Measurements from ENCODE around the gene ZBTB7B. TPM values are rescaled to one million over a fixed set of nuclear protein-coding genes. Genes with fewer than 3 reads are reported as not detected.
"Not testable (repeated sequence)": the region's sequence is repeated elsewhere in the genome, so short reads cannot be mapped to it uniquely, and the experiment has no call there.

Gene ZBTB7B
- polyA plus RNA-seq, 1 experiment: 8.7 TPM

- no peaks in the 10 kb centered on the region for H3K27me3 ChIP-seq (ENCODE audit: control insufficient read depth, insufficient read depth, low read length)
- POLR2A ChIA-PET: interaction anchor here (0.8 to 2.0 kb wide), 2 partner anchors 21 to 24 kb away, joined by 5 to 14 read pairs; partner anchors contain the start of gene SHC1
- no peak for DNase-seq (ENCODE audit: low read depth, low spot score)
These were observed 8.0 kb upstream of the ZBTB7B start for GRCh38 chr1:154994591-154994990.

GRCh38 chr1:154995301-154995983 is 7.2 kb upstream of the ZBTB7B start:
- H3K9me3 ChIP-seq (ENCODE audit: control insufficient read depth, insufficient read depth, low read length); DNase-seq (ENCODE audit: low read depth, low spot score); H3K27me3 ChIP-seq (ENCODE audit: control insufficient read depth, insufficient read depth, low read length); H3K4me3 ChIP-seq (ENCODE audit: low read depth, low read length); H3K27ac ChIP-seq (ENCODE audit: low read depth, low read length): not testable (repeated sequence)
- TF ChIP-seq CTCF (IDR thresholded peaks at IDR 0.05; ENCODE audit: low read depth, low read length): peak; percentile 50
- CTCF ChIA-PET: interaction anchor here (0.6 to 4.1 kb wide), 14 partner anchors 8 to 174 kb away, joined by 3 to 28 read pairs (median 4); partner anchors contain the start of genes ADAM15, FLAD1, PBXIP1 and PMVK
- POLR2A ChIA-PET: interaction anchor here (0.7 to 1.3 kb wide), 4 partner anchors 8 to 26 kb away, joined by 5 to 9 read pairs (median 8); partner anchors contain the start of gene SHC1

More at GRCh38 chr1:154994591-154994990, 8.0 kb upstream of the ZBTB7B start:
- CTCF ChIA-PET: interaction anchor here (1.1 to 4.1 kb wide), 9 partner anchors 11 to 94 kb away, joined by 3 to 28 read pairs (median 4); partner anchors contain the start of genes ADAM15, FLAD1, PBXIP1 and SHC1
- no peak for TF ChIP-seq CTCF (IDR thresholded peaks at IDR 0.05; ENCODE audit: low read depth, low read length)
- Histone ChIP-seq H3K9me3 (ENCODE audit: control insufficient read depth, insufficient read depth, low read length) (no peaks in the 10 kb centered on the region), H3K4me3 (ENCODE audit: low read depth, low read length) (no peak overlapping the region), H3K27ac (ENCODE audit: low read depth, low read length) (no peak overlapping the region)

GRCh38 chr1:154996966-154997701 is 5.5 kb upstream of the ZBTB7B start:
- CTCF ChIA-PET: interaction anchor here (0.8 to 3.2 kb wide), 5 partner anchors 13 to 61 kb away, joined by 4 to 27 read pairs (median 6); partner anchors contain the start of gene FLAD1
- no peaks in the 10 kb centered on the region for H3K27me3 ChIP-seq (ENCODE audit: control insufficient read depth, insufficient read depth, low read length)
- no peak for TF ChIP-seq CTCF (IDR thresholded peaks at IDR 0.05; ENCODE audit: low read depth, low read length)
- no peak for DNase-seq (ENCODE audit: low read depth, low spot score)
- POLR2A ChIA-PET: interaction anchor here (0.7 to 1.0 kb wide), 4 partner anchors 27 to 119 kb away, joined by 3 to 7 read pairs (median 3); partner anchors contain the start of gene PYGO2
- H3K9me3 ChIP-seq (ENCODE audit: control insufficient read depth, insufficient read depth, low read length): no peaks in the 10 kb centered on the region; the same call in 1 of the 2 replicates
- no peak overlapping the region for H3K4me3 ChIP-seq (ENCODE audit: low read depth, low read length)
- H3K27ac ChIP-seq (ENCODE audit: low read depth, low read length): no peak overlapping the region

GRCh38 chr1:154998201-154998780 is 4.3 kb upstream of the ZBTB7B start:
- POLR2A ChIA-PET: interaction anchor here (2.7 kb wide), 1 partner anchor 27 kb away, joined by 15 read pairs; the partner anchor contains the start of gene SHC1
- Histone ChIP-seq H3K4me3 (ENCODE audit: low read depth, low read length) (no peak overlapping the region), H3K9me3 (ENCODE audit: control insufficient read depth, insufficient read depth, low read length) (no peaks in the 10 kb centered on the region; the same call in 1 of the 2 replicates), H3K27ac (ENCODE audit: low read depth, low read length) (no peak overlapping the region), H3K27me3 (ENCODE audit: control insufficient read depth, insufficient read depth, low read length) (no peaks in the 10 kb centered on the region)
- CTCF ChIA-PET: interaction anchor here (0.6 to 2.5 kb wide), 18 partner anchors 10 to 1485 kb away, joined by 3 to 20 read pairs (median 6); partner anchors contain the start of genes FLAD1, PBXIP1, PYGO2 and SHC1
- no peak for TF ChIP-seq CTCF (IDR thresholded peaks at IDR 0.05; ENCODE audit: low read depth, low read length)
- no peak for DNase-seq (ENCODE audit: low read depth, low spot score)

All from AG04450 (cell line).